Medulla oblongata (tissue), 1 donor: ENCODE results near the gene POLDIP3.
"Not testable (repeated sequence)": the region's sequence is repeated elsewhere in the genome, so short reads cannot be mapped to it uniquely, and the experiment has no call there.

Experiments
- DNase-seq: peaks from one replicate; pipeline ENCODE4 v3.0.0-alpha.2; 2015; ENCODE audit errors: extremely low spot score

Gene POLDIP3

GRCh38 chr22:42619261-42620063 lies 4.8 kb upstream of the POLDIP3 start:
- no peak for DNase-seq

- DNase-seq, result no peak
Observed at GRCh38 chr22:42617155-42617983, 2.7 kb upstream of the POLDIP3 start.

GRCh38 chr22:42615860-42616175 lies 1.1 kb upstream of the POLDIP3 start:
- not testable (repeated sequence) for DNase-seq

- peak; percentile 92 for DNase-seq
Observed at GRCh38 chr22:42615092-42615859, 593 bp upstream of the POLDIP3 start.

GRCh38 chr22:42613872-42614301 lies 796 bp downstream of the POLDIP3 start:
- DNase-seq, result no peak

GRCh38 chr22:42612336-42612735 lies 2.3 kb downstream of the POLDIP3 start:
- DNase-seq, result no peak

- DNase-seq, result no peak
Observed at GRCh38 chr22:42611051-42611450, 3.6 kb downstream of the POLDIP3 start.

GRCh38 chr22:42610186-42610585 lies 4.5 kb downstream of the POLDIP3 start:
- DNase-seq, result no peak

- peak; percentile 63 for DNase-seq
Observed at GRCh38 chr22:42608823-42609361, 5.8 kb downstream of the POLDIP3 start.

GRCh38 chr22:42608136-42608822 lies 6.4 kb downstream of the POLDIP3 start:
- DNase-seq, result peak; percentile 55

- DNase-seq, result not testable (repeated sequence)
Observed at GRCh38 chr22:42607641-42608040, 7.0 kb downstream of the POLDIP3 start.

GRCh38 chr22:42604403-42604802 lies 10.3 kb downstream of the POLDIP3 start:
- DNase-seq, result no peak

GRCh38 chr22:42603427-42603826 lies 11.3 kb downstream of the POLDIP3 start:
- DNase-seq, result no peak

- DNase-seq, result no peak
Observed at GRCh38 chr22:42602470-42602869, 12.2 kb downstream of the POLDIP3 start.

- DNase-seq, result no peak
Observed at GRCh38 chr22:42601879-42602465, 12.7 kb downstream of the POLDIP3 start.

GRCh38 chr22:42596863-42597530 lies 17.7 kb downstream of the POLDIP3 start:
- no peak for DNase-seq

GRCh38 chr22:42596336-42596735 lies 18.3 kb downstream of the POLDIP3 start:
- DNase-seq, result no peak

GRCh38 chr22:42595434-42595833 lies 19.2 kb downstream of the POLDIP3 start:
- DNase-seq, result no peak

- DNase-seq, result no peak
Observed at GRCh38 chr22:42591987-42592386, 22.7 kb downstream of the POLDIP3 start.

- DNase-seq, result no peak
Observed at GRCh38 chr22:42587588-42588175, 27.0 kb downstream of the POLDIP3 start.
